Measurements from ENCODE around the gene TBC1D30.
"Not testable (repeated sequence)": the region's sequence is repeated elsewhere in the genome, so short reads cannot be mapped to it uniquely, and the experiment has no call there.

Gene TBC1D30

DNA sequence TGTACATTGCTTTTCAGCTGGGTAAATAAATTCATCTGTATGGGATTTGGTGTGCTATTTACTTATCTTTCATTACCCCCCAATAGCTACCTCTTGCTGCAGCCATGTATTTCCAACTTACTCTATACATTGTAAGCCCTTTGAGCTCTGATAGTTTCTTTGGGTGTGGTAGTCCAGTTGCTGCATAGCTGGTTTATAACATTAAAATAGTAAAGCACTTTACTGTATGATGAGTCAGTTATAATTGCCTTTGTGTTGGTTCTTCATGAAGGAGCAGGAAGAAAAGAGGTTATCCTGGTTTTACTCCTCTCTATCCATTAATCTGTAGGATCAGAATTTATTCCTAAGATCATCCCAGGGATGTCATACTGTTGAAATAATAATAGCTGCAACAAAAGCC lies 15.7 kb downstream of the TBC1D30 start:
- TF ChIP-seq, protein P1, sequence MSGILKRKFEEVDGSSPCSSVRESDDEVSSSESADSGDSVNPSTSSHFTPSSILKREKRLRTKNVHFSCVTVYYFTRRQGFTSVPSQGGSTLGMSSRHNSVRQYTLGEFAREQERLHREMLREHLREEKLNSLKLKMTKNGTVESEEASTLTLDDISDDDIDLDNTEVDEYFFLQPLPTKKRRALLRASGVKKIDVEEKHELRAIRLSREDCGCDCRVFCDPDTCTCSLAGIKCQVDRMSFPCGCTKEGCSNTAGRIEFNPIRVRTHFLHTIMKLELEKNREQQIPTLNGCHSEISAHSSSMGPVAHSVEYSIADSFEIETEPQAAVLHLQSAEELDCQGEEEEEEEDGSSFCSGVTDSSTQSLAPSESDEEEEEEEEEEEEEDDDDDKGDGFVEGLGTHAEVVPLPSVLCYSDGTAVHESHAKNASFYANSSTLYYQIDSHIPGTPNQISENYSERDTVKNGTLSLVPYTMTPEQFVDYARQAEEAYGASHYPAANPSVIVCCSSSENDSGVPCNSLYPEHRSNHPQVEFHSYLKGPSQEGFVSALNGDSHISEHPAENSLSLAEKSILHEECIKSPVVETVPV (CRISPR knock-in tag; IDR thresholded peaks at IDR 0.05): no peak
- TF ChIP-seq ZFP30 (CRISPR knock-in tag; IDR thresholded peaks at IDR 0.05) (no peak), TSHZ2 (CRISPR knock-in tag; IDR thresholded peaks at IDR 0.05) (no peak), PATZ1 (CRISPR knock-in tag; IDR thresholded peaks at IDR 0.05; ENCODE audit: borderline replicate concordance) (no peak), BACH2 (CRISPR knock-in tag; IDR thresholded peaks at IDR 0.05; ENCODE audit: borderline replicate concordance) (no peak), OSR1 (CRISPR knock-in tag; IDR thresholded peaks at IDR 0.05) (no peak), ZNF565 (CRISPR knock-in tag; conservative IDR thresholded peaks at IDR 0.05; ENCODE audit: low read depth) (no peak), ARNTL (CRISPR knock-in tag; IDR thresholded peaks at IDR 0.05; ENCODE audit: borderline replicate concordance, low read depth) (no peak), ESRRG (CRISPR knock-in tag; IDR thresholded peaks at IDR 0.05) (no peak), GLIS3 (CRISPR knock-in tag; IDR thresholded peaks at IDR 0.05) (no peak), ISL1 (CRISPR knock-in tag; IDR thresholded peaks at IDR 0.05) (no peak)
- TF ChIP-seq, protein P2, sequence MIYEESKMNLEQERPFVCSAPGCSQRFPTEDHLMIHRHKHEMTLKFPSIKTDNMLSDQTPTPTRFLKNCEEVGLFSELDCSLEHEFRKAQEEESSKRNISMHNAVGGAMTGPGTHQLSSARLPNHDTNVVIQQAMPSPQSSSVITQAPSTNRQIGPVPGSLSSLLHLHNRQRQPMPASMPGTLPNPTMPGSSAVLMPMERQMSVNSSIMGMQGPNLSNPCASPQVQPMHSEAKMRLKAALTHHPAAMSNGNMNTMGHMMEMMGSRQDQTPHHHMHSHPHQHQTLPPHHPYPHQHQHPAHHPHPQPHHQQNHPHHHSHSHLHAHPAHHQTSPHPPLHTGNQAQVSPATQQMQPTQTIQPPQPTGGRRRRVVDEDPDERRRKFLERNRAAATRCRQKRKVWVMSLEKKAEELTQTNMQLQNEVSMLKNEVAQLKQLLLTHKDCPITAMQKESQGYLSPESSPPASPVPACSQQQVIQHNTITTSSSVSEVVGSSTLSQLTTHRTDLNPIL (CRISPR knock-in tag; IDR thresholded peaks at IDR 0.05; ENCODE audit: low read depth): no peak
- no peak for ATAC-seq

DNA sequence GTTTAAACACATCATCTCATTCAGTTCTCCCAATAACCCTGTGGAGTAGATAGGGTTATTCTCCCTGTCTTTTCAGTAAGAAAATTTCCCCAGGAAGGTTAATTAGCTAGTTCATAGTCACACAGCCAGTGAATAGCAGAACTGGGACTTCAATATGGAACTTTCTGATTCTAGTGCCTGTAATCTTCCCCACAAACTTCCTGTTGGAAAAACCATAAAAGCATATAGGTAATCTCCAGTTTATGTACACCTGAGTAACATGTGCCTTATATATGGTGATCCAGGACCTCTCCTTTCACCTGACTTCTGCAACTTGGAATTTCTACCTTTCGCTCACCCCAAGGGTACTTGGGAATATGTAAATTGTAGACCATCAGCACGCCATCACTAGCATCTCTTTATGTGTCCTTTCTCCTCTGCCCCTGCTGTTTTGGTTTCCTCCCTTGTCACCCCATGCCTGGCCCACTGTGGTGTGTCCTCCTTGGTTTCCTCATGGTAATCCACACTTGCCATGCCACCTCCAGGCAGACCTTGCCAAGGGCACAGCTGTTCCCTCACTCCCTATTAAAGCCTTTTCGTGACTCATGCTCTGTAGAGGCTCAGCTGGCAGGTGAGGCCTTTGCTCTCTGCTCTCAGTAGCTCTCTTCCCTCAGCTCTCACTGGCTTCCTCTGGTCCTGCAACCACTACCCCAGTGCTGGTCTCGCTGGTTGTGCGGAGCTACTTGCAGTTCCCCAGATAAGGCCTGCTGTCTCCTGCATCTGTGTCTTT lies 16.7 kb downstream of the TBC1D30 start:
- ATAC-seq: no peak
- TF ChIP-seq, protein P2 (CRISPR knock-in tag; IDR thresholded peaks at IDR 0.05; ENCODE audit: low read depth): no peak
- TF ChIP-seq PATZ1 (CRISPR knock-in tag; IDR thresholded peaks at IDR 0.05; ENCODE audit: borderline replicate concordance) (no peak), ZNF8 (CRISPR knock-in tag; IDR thresholded peaks at IDR 0.05) (no peak), OSR1 (CRISPR knock-in tag; IDR thresholded peaks at IDR 0.05) (no peak), ESRRG (CRISPR knock-in tag; IDR thresholded peaks at IDR 0.05) (no peak), ZFP30 (CRISPR knock-in tag; IDR thresholded peaks at IDR 0.05) (no peak), ZNF565 (CRISPR knock-in tag; conservative IDR thresholded peaks at IDR 0.05; ENCODE audit: low read depth) (no peak), ARNTL (CRISPR knock-in tag; IDR thresholded peaks at IDR 0.05; ENCODE audit: borderline replicate concordance, low read depth) (no peak), ISL1 (CRISPR knock-in tag; IDR thresholded peaks at IDR 0.05) (no peak), ZFP3 (CRISPR knock-in tag; IDR thresholded peaks at IDR 0.05) (no peak)

DNA sequence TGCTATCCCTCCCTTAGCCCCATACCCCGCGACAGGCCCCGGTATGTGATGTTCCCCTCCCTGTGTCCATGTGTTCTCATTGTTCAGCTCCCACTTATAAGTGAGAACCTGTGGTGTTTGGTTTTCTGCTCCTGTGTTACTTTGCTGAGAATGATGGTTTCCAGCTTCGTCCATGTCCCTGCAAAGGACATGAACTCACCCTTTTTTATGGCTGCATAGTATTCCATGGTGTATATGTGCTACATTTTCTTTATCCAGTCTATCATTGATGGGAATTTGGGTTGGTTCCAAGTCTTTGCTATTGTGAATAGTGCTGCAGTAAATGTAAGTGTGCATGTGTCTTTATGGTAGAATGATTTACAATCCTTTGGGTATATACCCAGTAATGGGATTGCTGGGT lies 24.0 kb downstream of the TBC1D30 start:
- not testable (repeated sequence) for ATAC-seq
